BE2C (cell line): ENCODE measurements around the gene DUS2.
"Not testable (repeated sequence)": the region's sequence is repeated elsewhere in the genome, so short reads cannot be mapped to it uniquely, and the experiment has no call there.

Source experiments
- DNase-seq: peaks from one replicate; pipeline ENCODE4 v3.0.0-alpha.2; 2020
- H3K27me3 ChIP-seq: fragments of 250-450 bp; sonication (Bioruptor Pico); 2 replicates; pipeline ENCODE4 v1.5.1; 2020; ENCODE audit warnings: mild to moderate bottlenecking
- H3K36me3 ChIP-seq: fragments of 250-450 bp; sonication (Bioruptor Pico); 2 replicates; pipeline ENCODE4 v1.5.1; 2020; ENCODE audit warnings: mild to moderate bottlenecking
- H3K4me1 ChIP-seq: fragments of 250-450 bp; sonication (Bioruptor Pico); 2 replicates; pipeline ENCODE4 v1.5.1; 2020
- H3K4me3 ChIP-seq: 2 replicates; pipeline ENCODE4 v1.5.1; 2011; ENCODE audit warnings: low read depth, low read length
- H3K9me3 ChIP-seq: fragments of 250-450 bp; sonication (Bioruptor Pico); 2 replicates; pipeline ENCODE4 v1.5.1; 2020
- CTCF ChIP-seq: IDR thresholded peaks from 2 replicates; pipeline ENCODE4 v1.5.1; 2012; ENCODE audit warnings: mild to moderate bottlenecking, low read depth, low read length

DUS2 gene

GRCh38 chr16:68097088-68097487 lies 74.0 kb downstream of the DUS2 start:
- Histone ChIP-seq H3K9me3 (no peaks in the 10 kb centered on the region), H3K27me3 (no peaks in the 10 kb centered on the region), H3K4me1 (no peaks in the 10 kb centered on the region), H3K36me3 (no peaks in the 10 kb centered on the region), H3K4me3 (no peak overlapping the region)
- no peak for DNase-seq
- TF ChIP-seq CTCF, result no peak

GRCh38 chr16:68097895-68098294 lies 74.8 kb downstream of the DUS2 start:
- H3K4me1 ChIP-seq, result no peaks in the 10 kb centered on the region
- TF ChIP-seq CTCF, result no peak
- H3K9me3 ChIP-seq, result no peaks in the 10 kb centered on the region
- no peaks in the 10 kb centered on the region for H3K36me3 ChIP-seq
- H3K27me3 ChIP-seq, result no peaks in the 10 kb centered on the region
- no peak overlapping the region for H3K4me3 ChIP-seq
- DNase-seq, result no peak

GRCh38 chr16:68100488-68100887 lies 77.4 kb downstream of the DUS2 start:
- DNase-seq, result no peak
- no peak for TF ChIP-seq CTCF
- no peaks in the 10 kb centered on the region for H3K27me3 ChIP-seq
- no peaks in the 10 kb centered on the region for H3K36me3 ChIP-seq
- H3K4me3 ChIP-seq, result no peak overlapping the region
- no peaks in the 10 kb centered on the region for H3K9me3 ChIP-seq
- no peaks in the 10 kb centered on the region for H3K4me1 ChIP-seq

GRCh38 chr16:68105611-68106010 lies 82.5 kb downstream of the DUS2 start:
- Histone ChIP-seq H3K9me3 (no peaks in the 10 kb centered on the region; the same call in 1 of the 2 replicates), H3K27me3 (no peaks in the 10 kb centered on the region), H3K4me1 (no peaks in the 10 kb centered on the region), H3K36me3 (no peaks in the 10 kb centered on the region), H3K4me3 (no peak overlapping the region)
- no peak for DNase-seq
- TF ChIP-seq CTCF, result no peak

DNA sequence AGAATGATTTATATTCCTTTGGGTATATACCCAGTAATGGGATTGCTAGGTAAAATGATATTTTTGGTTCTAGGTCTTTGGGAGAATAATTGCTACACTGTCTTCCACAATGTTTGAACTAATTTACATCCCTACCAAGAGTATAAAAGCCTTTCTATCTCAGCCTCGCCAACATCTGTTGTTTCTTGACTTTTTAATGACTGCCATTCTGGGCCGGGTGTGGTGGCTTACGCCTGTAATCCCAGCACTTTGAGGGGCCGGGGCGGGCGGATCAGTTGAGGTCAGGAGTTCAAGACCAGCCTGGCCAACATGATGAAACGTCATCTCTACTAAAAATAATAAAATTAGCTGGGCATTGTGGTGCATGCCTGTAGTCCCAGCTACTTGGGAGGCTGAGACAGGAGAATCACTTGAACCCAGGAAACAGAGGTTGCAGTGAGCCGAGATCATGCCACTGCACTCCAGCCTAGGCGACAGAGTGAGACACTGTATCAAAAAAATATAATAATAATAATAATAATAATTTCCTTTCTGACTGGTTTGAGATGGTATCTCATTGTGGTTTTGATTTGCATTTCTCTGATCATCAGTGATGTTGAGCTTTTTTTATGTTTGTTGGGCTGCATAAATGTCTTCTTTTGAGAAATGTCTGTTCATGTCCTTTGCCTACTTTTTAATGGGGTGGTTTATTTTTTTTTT lies 84.3 kb downstream of the DUS2 start:
- H3K36me3 ChIP-seq, H3K4me3 ChIP-seq, H3K9me3 ChIP-seq, H3K4me1 ChIP-seq, H3K27me3 ChIP-seq, DNase-seq: not testable (repeated sequence)

- not testable (repeated sequence) for DNase-seq, H3K4me1 ChIP-seq, H3K36me3 ChIP-seq, H3K9me3 ChIP-seq, H3K4me3 ChIP-seq, H3K27me3 ChIP-seq
Measured at GRCh38 chr16:68109156-68109555, 86.1 kb downstream of the DUS2 start.

GRCh38 chr16:68110611-68111010 lies 87.5 kb downstream of the DUS2 start:
- not testable (repeated sequence) for H3K4me3 ChIP-seq, DNase-seq, H3K27me3 ChIP-seq, H3K36me3 ChIP-seq, H3K9me3 ChIP-seq, H3K4me1 ChIP-seq

DNA sequence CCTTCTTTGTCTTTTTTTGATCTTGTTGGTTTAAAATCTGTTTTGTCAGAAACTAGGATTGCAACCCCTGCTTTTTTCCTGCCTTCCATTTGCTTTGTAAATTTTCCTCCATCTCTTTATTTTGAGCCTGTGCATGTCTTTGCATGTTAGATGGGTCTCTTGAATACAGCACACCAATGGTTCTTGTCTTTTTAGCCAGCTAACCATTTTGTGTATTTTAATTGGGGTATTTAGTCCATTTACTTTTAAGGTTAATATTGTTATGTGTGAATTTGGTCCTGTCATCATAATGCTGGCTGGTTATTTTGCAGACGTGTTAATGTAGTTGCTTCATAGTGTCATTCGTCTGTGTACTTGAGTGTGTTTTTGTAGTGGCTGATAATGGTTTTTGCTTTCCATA lies 88.3 kb downstream of the DUS2 start:
- Histone ChIP-seq H3K27me3 (no peaks in the 10 kb centered on the region), H3K4me1 (no peaks in the 10 kb centered on the region), H3K4me3 (no peak overlapping the region), H3K36me3 (no peaks in the 10 kb centered on the region), H3K9me3 (no peaks in the 10 kb centered on the region; the same call in 1 of the 2 replicates)
- no peak for TF ChIP-seq CTCF
- DNase-seq, result no peak
